Activated CD8-positive, alpha-beta memory T cell treated with anti-CD3 and anti-CD28 coated beads, Interleukin-2, amount 50 U/mL, for 24 hours (primary cell): ENCODE results near the gene FBXO47.

Experiments used
- DNase-seq: peaks from one replicate; pipeline ENCODE4 v3.0.0-alpha.2; 2020; ENCODE audit errors: extremely low read depth

The FBXO47 gene

GRCh38 chr17:38904892-38905291 is 62.3 kb downstream of the FBXO47 start:
- no peak for DNase-seq

GRCh38 chr17:38903404-38903803 is 63.8 kb downstream of the FBXO47 start:
- no peak for DNase-seq

- DNase-seq, result no peak
Observed at GRCh38 chr17:38900978-38901656, 66.1 kb downstream of the FBXO47 start.

GRCh38 chr17:38899421-38899820 is 67.8 kb downstream of the FBXO47 start:
- DNase-seq, result no peak

- DNase-seq, result peak; percentile 69
Observed at GRCh38 chr17:38898812-38899348, 68.3 kb downstream of the FBXO47 start.

- no peak for DNase-seq
Observed at GRCh38 chr17:38898291-38898679, 68.9 kb downstream of the FBXO47 start.

- no peak for DNase-seq
Observed at GRCh38 chr17:38897671-38898290, 69.4 kb downstream of the FBXO47 start.

GRCh38 chr17:38897176-38897575 is 70.0 kb downstream of the FBXO47 start:
- no peak for DNase-seq

GRCh38 chr17:38896346-38896954 is 70.8 kb downstream of the FBXO47 start:
- no peak for DNase-seq

GRCh38 chr17:38894276-38894675 is 72.9 kb downstream of the FBXO47 start:
- no peak for DNase-seq

- no peak for DNase-seq
Observed at GRCh38 chr17:38893607-38894006, 73.6 kb downstream of the FBXO47 start.

GRCh38 chr17:38893113-38893512 is 74.1 kb downstream of the FBXO47 start:
- no peak for DNase-seq

- no peak for DNase-seq
Observed at GRCh38 chr17:38892620-38893019, 74.6 kb downstream of the FBXO47 start.

GRCh38 chr17:38892083-38892482 is 75.1 kb downstream of the FBXO47 start:
- DNase-seq, result no peak

- DNase-seq, result no peak
Observed at GRCh38 chr17:38891441-38891840, 75.8 kb downstream of the FBXO47 start.

GRCh38 chr17:38890410-38890746 is 76.8 kb downstream of the FBXO47 start:
- no peak for DNase-seq

GRCh38 chr17:38889745-38890409 is 77.3 kb downstream of the FBXO47 start:
- no peak for DNase-seq

GRCh38 chr17:38888842-38889241 is 78.4 kb downstream of the FBXO47 start:
- DNase-seq, result no peak

- DNase-seq, result no peak
Observed at GRCh38 chr17:38886643-38887010, 80.6 kb downstream of the FBXO47 start.
